Type B pancreatic cell (in vitro differentiated cells): ENCODE results near the gene TRPC3. TPM values are rescaled to one million over a fixed set of nuclear protein-coding genes. Genes with fewer than 3 reads are reported as not detected.

Experiments used
- DNase-seq: peaks from one replicate; pipeline ENCODE4 v3.0.0; 2021; ENCODE audit warnings: mixed read lengths; ENCODE audit not compliant: unreplicated experiment; ENCODE audit errors: extremely low spot score
- H3K27ac Mint-ChIP-seq: 2 replicates; pipeline ENCODE4 v1.8.0; 2021; ENCODE audit warnings: mild to moderate bottlenecking, mixed read lengths
- H3K27me3 Mint-ChIP-seq: 2 replicates; pipeline ENCODE4 v1.8.0; 2021; ENCODE audit warnings: mixed read lengths
- H3K36me3 Mint-ChIP-seq: 2 replicates; pipeline ENCODE4 v1.8.0; 2021; ENCODE audit warnings: mixed read lengths
- H3K4me1 Mint-ChIP-seq: one replicate; pipeline ENCODE4 v1.8.0; 2021; ENCODE audit warnings: mixed read lengths; ENCODE audit not compliant: unreplicated experiment
- H3K4me3 Mint-ChIP-seq: 2 replicates; pipeline ENCODE4 v1.8.0; 2021; ENCODE audit warnings: mild to moderate bottlenecking, mixed read lengths
- H3K9me3 Mint-ChIP-seq: 2 replicates; pipeline ENCODE4 v1.8.0; 2021; ENCODE audit warnings: mixed read lengths
- CTCF ChIP-seq: fragments of 200-600 bp; sonication (generic); conservative IDR thresholded peaks from 2 replicates; pipeline ENCODE4 v1.5.0; 2021; ENCODE audit warnings: antibody characterized with exemption, mild to moderate bottlenecking
- total RNA-seq: library from RNA; stranded (reverse); gene quantifications from 2 replicates; pipeline ENCODE4 v1.2.1, GENCODE V29; 2021; ENCODE audit warnings: low replicate concordance

Gene TRPC3
- total RNA-seq, 1 donor from 2014 or later = 1.0 TPM

GRCh38 chr4:121977251-121978171, 25.7 kb upstream of the TRPC3 start:
- DNase-seq = no peak
- H3K27ac Mint-ChIP-seq = no peak overlapping the region

GRCh38 chr4:121975784-121976183, 23.9 kb upstream of the TRPC3 start:
- peaks cover 6% of the 10 kb centered on the region for H3K4me1 Mint-ChIP-seq
- no peak for DNase-seq
- no peak for TF ChIP-seq CTCF
- H3K27ac Mint-ChIP-seq = no peak overlapping the region
- H3K36me3 Mint-ChIP-seq = no peaks in the 10 kb centered on the region
- no peaks in the 10 kb centered on the region for H3K9me3 Mint-ChIP-seq
- H3K27me3 Mint-ChIP-seq = peaks cover 38% of the 10 kb centered on the region
- H3K4me3 Mint-ChIP-seq = no peak overlapping the region

More at GRCh38 chr4:121977251-121978171, 25.7 kb upstream of the TRPC3 start:
- no peak overlapping the region for H3K4me3 Mint-ChIP-seq
- H3K9me3 Mint-ChIP-seq = no peaks in the 10 kb centered on the region
- no peak for TF ChIP-seq CTCF
- H3K27me3 Mint-ChIP-seq = peaks cover 38% of the 10 kb centered on the region
- no peaks in the 10 kb centered on the region for H3K36me3 Mint-ChIP-seq
- H3K4me1 Mint-ChIP-seq = peaks cover 6% of the 10 kb centered on the region

- peaks cover 6% of the 10 kb centered on the region for H3K4me1 Mint-ChIP-seq
- H3K27me3 Mint-ChIP-seq = peaks cover 37% of the 10 kb centered on the region
- H3K36me3 Mint-ChIP-seq = no peaks in the 10 kb centered on the region
- no peak for DNase-seq
- H3K4me3 Mint-ChIP-seq = no peak overlapping the region
- no peaks in the 10 kb centered on the region for H3K9me3 Mint-ChIP-seq
- no peak overlapping the region for H3K27ac Mint-ChIP-seq
- no peak for TF ChIP-seq CTCF
Observed at GRCh38 chr4:121973816-121974215, 22.0 kb upstream of the TRPC3 start.

GRCh38 chr4:121968859-121969258, 17.0 kb upstream of the TRPC3 start:
- DNase-seq = no peak
- Mint-ChIP-seq H3K36me3 (no peaks in the 10 kb centered on the region), H3K27me3 (peaks cover 17% of the 10 kb centered on the region), H3K4me1 (peaks cover 3% of the 10 kb centered on the region), H3K9me3 (peaks cover 5% of the 10 kb centered on the region), H3K27ac (no peak overlapping the region), H3K4me3 (no peak overlapping the region)
- TF ChIP-seq CTCF = no peak

- Mint-ChIP-seq H3K27me3 (peaks cover 5% of the 10 kb centered on the region), H3K4me3 (no peak overlapping the region), H3K9me3 (peaks cover 5% of the 10 kb centered on the region), H3K27ac (no peak overlapping the region), H3K4me1 (peaks cover 3% of the 10 kb centered on the region), H3K36me3 (no peaks in the 10 kb centered on the region)
- DNase-seq = no peak
- TF ChIP-seq CTCF = no peak
Observed at GRCh38 chr4:121964958-121965357, 13.1 kb upstream of the TRPC3 start.
